HT-29 (cell line): ENCODE results near the gene RNU6-9. TPM values are rescaled to one million over a fixed set of nuclear protein-coding genes. Genes with fewer than 3 reads are reported as not detected.

Source experiments
- DNase-seq: peaks from one replicate; pipeline ENCODE4 v3.0.0-alpha.2; 2015; ENCODE audit warnings: low spot score
- total RNA-seq: library from RNA; depleted of rRNA; stranded (reverse); fragments of >200 nt; shearing (Covaris generic); gene quantifications from 2 replicates; pipeline ENCODE4 v1.2.3, GENCODE V29; 2014

RNU6-9 gene
- total RNA-seq, 1 experiment from 2014 or later: not detected

DNA sequence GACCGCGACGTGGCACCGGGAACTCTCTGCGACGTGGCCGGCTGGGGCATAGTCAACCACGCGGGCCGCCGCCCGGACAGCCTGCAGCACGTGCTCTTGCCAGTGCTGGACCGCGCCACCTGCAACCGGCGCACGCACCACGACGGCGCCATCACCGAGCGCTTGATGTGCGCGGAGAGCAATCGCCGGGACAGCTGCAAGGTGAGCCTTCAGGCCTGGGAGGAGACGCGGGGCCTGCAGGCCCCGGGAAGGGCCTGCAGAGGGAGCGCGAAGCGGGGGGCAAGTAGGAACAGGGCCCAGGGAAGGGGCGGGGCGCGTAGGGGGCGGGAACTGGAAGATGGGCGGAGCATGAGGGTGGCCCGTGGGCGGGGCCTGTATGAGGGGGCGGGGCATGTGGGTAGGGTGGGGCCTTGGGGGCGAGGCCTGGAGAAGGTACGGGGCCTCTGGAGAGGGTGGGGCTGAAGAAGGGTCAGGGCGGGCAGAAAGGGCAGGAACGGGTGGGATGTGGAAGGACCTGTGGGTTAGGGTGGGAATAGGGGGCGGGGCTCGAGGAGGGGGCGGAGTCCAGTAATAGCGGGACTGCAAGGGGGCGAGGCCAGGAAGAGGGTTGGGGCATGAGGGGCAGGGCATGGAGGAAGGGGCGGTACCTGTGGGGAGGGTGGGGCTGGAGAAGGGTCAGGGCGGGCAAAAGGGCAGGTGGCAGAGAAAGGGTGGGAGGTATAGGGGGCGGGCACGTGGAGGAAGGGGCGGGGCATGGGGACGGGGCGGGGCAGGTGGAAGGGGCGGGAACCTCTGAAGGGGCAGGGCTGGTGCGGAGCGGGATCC is 31.3 kb upstream of the RNU6-9 start:
- peak; percentile 17 for DNase-seq

DNA sequence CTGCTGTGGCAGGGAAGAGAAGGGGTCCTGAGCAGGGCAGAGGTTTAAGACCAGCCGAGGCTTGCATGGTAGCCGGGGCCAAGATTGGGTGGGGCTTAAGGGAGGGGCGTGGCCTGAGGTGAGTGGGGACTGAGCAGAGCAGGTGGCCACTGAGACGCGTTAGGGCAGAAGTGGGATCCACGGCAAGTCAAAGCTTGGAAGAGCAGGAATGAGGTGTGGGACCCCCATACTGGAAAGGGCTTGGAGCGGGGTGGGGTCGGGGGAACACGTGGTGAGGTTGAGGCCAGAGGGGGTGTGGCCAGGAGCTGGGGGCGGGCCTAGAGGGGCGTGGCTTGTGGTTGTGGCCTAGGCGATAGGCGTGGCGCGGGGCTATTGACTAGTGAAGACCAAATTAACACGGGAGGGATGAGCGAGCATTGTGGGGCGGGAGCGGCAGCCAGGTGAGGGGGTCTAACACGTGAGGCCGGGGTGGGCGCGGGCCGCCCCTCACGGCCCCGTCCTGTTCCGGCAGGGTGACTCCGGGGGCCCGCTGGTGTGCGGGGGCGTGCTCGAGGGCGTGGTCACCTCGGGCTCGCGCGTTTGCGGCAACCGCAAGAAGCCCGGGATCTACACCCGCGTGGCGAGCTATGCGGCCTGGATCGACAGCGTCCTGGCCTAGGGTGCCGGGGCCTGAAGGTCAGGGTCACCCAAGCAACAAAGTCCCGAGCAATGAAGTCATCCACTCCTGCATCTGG is 30.5 kb upstream of the RNU6-9 start:
- DNase-seq: no peak

GRCh38 chr19:863315-863620 is 30.0 kb upstream of the RNU6-9 start:
- no peak for DNase-seq

- DNase-seq: no peak
Measured at GRCh38 chr19:866769-867300, 26.4 kb upstream of the RNU6-9 start.

GRCh38 chr19:867301-867793 is 25.9 kb upstream of the RNU6-9 start:
- no peak for DNase-seq

- DNase-seq: no peak
Measured at GRCh38 chr19:867855-868457, 25.3 kb upstream of the RNU6-9 start.

DNA sequence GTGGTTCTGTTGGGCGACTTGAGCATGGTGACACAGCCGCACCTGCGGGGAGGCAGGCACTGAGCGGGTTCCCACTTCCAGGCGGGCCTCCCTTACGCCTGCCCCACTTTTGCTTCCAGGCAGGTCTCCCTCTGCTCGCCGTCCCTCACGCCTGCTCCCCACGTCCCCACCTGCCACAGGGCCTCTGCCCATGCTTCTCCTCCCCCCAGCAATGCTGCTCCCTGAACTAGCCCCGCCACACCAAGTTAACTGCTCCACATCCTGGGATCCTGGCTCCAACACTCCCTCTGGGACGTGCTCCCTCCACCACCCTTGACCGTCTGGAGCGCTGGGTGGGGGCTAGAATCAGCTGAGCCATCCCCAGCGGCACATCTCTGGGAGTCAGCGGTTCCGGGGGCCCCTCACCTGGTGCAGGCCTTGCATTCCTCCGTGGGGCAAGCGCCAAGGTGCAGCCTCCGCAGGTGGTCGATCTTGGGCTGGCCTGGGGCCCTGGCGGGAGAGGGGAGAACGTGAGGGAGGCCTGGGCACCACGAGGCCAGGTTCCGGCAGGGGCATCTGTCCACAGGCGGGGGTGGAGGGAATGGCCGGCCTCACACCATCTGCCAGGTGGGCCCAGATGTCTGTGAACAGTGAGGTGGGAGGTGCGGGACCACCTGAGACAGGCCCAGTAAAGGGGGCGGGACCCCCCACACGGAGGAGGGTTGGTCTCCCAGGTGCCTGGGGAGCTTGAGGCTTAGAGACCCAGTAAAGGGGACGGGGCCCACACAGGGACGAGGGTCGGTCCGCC is 24.6 kb upstream of the RNU6-9 start:
- DNase-seq: no peak

GRCh38 chr19:869245-870177 is 23.8 kb upstream of the RNU6-9 start:
- DNase-seq: peak; percentile 41

DNA sequence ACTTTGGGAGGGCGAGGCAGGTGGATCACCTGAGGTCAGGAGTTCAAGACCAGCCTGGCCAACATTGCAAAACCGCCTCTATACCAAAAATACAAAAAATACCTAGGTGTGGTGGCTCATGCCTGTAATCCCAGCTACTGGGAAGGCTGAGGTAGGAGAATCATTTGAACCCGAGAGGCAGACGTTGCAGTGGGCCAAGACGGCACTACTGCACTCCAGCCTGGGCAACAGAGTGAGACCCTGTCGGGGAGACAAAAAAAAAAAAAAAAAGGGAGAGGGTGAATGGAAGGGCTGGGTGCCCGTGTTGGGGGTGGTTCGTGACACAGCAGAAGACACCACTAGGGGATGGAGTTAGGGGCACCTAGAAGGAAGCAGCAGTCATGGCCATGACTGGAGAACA is 23.0 kb upstream of the RNU6-9 start:
- no peak for DNase-seq

DNA sequence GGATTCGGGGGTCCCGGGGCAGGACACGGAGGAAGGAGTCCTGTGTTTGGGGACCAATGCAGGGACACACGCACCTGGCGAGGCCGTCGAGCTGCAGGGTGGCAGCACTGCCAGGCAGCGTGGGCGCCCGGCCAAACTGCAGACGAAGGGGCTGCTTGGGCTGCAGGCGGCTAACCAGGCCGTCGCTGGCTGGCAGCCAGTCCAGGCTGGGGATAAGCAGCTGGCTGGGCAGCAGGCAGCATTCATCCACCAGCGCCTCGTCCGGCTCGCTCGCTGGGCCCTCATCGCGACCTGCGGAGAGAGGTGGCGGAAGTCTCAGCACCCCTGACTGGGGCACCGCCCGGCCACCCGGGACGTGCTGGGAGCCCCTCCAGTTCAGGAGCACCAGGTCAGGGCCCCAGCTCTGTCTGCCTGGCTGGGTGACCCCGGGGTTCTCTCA is 22.3 kb upstream of the RNU6-9 start:
- DNase-seq: no peak

DNA sequence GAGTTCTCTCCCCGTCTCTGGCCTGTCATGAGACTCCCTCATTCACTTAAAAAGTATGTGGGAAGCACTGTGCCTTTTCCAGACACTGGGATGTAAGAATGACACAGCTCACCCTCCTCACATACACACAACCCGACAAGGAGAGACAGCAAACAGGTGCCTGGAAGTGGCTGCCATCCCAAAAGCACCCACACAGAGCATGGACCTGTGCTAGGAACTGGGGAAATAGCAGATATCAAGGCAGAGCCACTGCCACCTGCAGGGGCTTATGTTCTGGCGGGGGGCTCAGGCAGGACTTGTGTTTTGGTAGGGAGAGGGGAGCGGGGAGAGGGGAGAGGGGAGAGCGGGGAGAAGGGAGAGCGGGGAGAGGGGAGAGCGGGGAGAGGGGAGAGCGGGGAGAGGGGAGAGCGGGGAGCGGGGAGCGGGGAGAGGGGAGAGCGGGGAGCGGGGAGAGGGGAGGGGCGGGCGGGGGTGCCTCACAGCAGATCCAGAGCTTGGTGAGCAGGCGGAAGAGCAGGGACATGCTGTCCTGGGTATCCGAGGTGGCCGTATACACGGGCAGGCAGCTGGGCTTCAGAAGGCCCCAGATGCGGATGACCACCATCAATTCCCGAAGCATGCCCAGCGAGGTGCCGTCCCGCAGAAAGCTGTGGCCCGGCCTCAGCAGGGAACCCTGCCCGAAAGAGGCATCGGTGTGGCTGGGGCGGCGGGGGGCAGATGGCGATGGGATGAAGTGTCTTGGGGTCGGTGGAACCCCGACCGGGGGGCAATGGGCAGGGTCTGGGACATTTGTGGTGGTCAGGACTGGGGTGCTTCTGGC is 21.6 kb upstream of the RNU6-9 start:
- DNase-seq: no peak

DNA sequence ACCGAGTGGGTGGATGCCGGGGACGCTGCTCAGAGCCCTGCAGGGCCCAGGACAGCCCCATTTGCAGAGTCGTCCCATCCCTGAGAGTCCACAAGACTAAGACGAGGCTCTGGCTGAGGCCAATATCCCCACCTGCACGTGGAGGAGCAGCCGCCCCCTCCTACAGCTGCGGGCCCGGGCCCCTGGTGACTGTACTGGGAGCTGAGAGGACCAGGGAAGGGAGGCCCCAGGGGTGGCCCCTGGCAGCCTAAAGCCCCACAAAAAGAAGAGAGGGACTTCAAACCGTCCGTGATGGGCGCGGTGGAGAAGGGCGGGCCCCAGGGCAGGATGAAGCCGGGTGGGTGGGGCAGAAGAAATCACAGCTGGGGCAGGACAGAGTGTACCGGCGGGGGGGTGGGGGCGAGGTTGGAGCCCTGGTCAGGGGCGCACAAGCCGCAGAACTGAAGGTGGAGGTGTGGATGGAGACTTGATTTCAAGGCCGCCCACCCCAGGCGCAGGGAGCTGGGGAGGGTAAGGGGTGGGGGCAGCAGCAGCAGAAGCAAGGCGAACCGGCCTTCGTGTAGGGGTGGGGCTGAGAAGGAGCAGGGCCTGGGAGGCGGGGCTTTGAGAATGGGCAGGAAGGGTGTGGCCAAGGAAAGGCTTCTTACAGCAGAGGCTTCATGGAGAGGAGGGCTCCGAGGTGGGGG is 20.9 kb upstream of the RNU6-9 start:
- DNase-seq: peak; percentile 83

GRCh38 chr19:873084-873483 is 20.2 kb upstream of the RNU6-9 start:
- DNase-seq: peak; percentile 52

GRCh38 chr19:873561-874041 is 19.7 kb upstream of the RNU6-9 start:
- DNase-seq: no peak

DNA sequence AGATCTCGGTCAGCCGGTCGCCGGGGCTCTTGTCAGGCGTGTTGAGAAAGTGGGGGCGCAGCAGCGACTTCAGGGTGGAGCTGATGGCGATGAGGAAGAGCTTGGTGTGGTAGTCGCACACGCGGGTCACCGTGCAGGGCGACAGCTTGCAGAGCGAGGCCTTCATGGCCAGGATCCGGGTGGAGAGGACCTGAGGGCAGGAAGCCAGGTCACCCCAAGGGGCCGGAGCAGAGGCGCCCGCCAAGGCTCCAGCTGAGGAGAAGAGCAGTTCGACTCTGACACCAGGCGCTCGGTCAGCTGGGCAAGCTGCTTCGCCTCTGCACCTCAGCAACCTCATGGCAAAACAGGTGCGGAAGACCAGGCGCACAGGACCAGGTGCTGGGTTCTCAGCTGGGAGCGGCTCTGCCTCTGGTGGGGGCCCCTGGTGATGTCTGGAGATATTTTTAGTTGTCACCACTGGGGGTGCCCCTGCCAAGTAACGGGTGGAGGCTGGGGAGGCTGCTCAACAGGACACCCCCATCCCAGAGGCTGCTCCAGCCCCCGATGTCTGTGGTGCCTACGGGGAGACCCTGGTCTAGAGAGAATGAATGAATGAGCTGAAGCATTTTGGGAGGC is 17.9 kb upstream of the RNU6-9 start:
- no peak for DNase-seq

DNA sequence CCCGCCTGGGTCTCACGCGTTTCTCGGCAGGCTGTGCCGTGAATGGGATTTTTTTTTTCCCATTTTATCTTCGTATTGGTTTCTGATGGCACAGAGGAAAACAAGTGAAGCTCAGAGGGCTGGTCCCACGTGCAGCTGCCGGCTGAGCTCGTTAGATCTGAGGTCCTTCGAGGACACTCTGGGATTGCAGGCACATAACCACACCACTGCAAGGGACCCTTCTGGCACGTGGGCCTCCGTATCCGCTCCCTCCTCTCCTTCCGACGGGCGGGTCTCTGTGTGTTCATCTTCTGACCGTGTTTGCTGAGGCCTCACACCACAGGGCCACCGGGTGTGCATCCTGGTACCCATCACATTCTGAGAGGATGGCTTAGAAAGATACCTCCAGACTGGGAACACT is 17.2 kb upstream of the RNU6-9 start:
- DNase-seq: no peak

DNA sequence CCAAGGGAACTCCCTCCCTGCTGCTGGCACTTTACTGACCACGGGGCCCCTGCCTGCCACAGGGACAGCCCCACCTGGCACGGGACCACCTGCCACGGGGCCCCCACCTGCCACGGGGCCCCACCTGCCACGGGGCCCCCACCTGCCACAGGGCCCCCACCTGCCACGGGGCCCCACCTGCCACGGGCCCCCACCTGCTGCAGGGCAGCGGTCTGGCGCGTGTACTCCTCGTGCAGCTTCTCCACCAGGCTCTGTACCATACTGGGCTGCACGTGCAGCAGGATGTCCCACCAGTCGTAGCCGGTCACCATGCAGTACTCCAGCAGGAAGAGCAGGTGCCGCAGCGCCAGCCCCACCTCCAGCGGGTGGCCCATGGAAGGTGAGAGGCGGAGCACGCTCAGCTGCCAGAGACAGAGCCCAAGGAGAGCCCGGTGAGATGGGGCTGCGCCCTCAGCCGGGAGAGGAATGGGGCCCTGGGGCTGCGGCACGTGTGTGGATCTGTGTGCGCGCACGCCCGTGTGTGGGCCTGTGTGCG is 16.4 kb upstream of the RNU6-9 start:
- no peak for DNase-seq
